Right lobe of liver (tissue), 6 donors: ENCODE measurements around the gene KLHL20. TPM values are rescaled to one million over a fixed set of nuclear protein-coding genes. Genes with fewer than 3 reads are reported as not detected.
"Not testable (repeated sequence)": the region's sequence is repeated elsewhere in the genome, so short reads cannot be mapped to it uniquely, and the experiment has no call there.

Source experiments
- ATAC-seq, 4 donors: fragments of 200-7000 bp; cut with Tn5 transposase; one replicate each; pipeline ENCODE4 v1.9.1; 2020; ENCODE audit warnings: mild to moderate bottlenecking in 4 of 4, moderate library complexity in 4 of 4
- DNase-seq, 3 donors: peaks; one replicate each; pipeline ENCODE4 v3.0.0-alpha.2; 2020
- H3K27ac ChIP-seq, 3 donors: fragments of 200-600 bp; one replicate each; pipeline ENCODE4 v1.8.0; 2022
- H3K27me3 ChIP-seq, 2 donors: fragments of 200-600 bp; one replicate each; pipeline ENCODE4 v1.8.0; 2022
- H3K36me3 ChIP-seq, 4 donors: fragments of 200-600 bp; sonication (generic) in 1 of 4; one replicate each; pipeline versions ENCODE4 v1.5.1 to v1.8.0; 2017 to 2022; ENCODE audit warnings: control low read depth in 1 of 4
- H3K4me1 ChIP-seq, 4 donors: fragments of 200-600 bp; sonication (generic) in 1 of 4; one replicate each; pipeline versions ENCODE4 v1.5.1 to v1.8.0; 2017 to 2022; ENCODE audit warnings: control low read depth in 1 of 4
- H3K4me3 ChIP-seq, 3 donors: fragments of 200-600 bp; one replicate each; pipeline ENCODE4 v1.8.0; 2022
- H3K9me3 ChIP-seq, 4 donors: fragments of 200-600 bp; sonication (generic) in 1 of 4; one replicate each; pipeline versions ENCODE4 v1.5.1 to v1.8.0; 2017 to 2022; ENCODE audit warnings: control low read depth in 1 of 4
- POLR2A ChIP-seq: fragments of 450-650 bp; IDR thresholded peaks from one replicate; pipeline ENCODE4 v1.6.1; 2017; ENCODE audit warnings: antibody characterized with exemption, mild to moderate bottlenecking
- WGBS: methylation state at CpG from one replicate; pipeline ENCODE4 v1.1.6; 2018; ENCODE audit warnings: low coverage, low lambda C conversion rate; ENCODE audit not compliant: insufficient coverage; ENCODE audit errors: missing lambda C conversion rate; 5-methylcytosine and 5-hydroxymethylcytosine counted together
- intact Hi-C, 2 donors: fragments of 100-400 bp; cut with DNase I; formaldehyde crosslinking; loops; one replicate each; pipeline versions ENCODE4 v1.11.2 to v1.14.1; 2022
- long read RNA-seq: library from polyadenylated mRNA; unstranded; transcript quantifications from one replicate; pipeline ENCODE4 v2.0.0, GENCODE V29; 2019
- total RNA-seq, 6 experiments: library from RNA; depleted of rRNA in 2 of 6; stranded (reverse); fragments of >200 nt in 2 of 6; fragmentation: NEBNext Ultra II Directional in 3 of 6; extraction: Animal tissue kit (Norgen Biotek cat#: 25700) in 3 of 6; gene quantifications; one replicate each; pipeline versions ENCODE4 v1.1.0 to v1.2.4, GENCODE V29; 2016 to 2023
- TF ChIP-seq, protein P1 (sequence below), 4 donors: fragments of 200-600 bp in 3 of 4; fragments of 450-650 bp in 1 of 4; IDR thresholded peaks; one replicate each; pipeline versions ENCODE4 v1.5.1 to v1.8.0; 2016 to 2022; ENCODE audit warnings: antibody characterized with exemption in 4 of 4, mild to moderate bottlenecking in 2 of 4
- donor health status: DM: no; HTN: yes; CAD: no.
- donor health status: DM: no; HTN: no; CAD: no.
- donor health status: DM: no; HTN: no; CAD: no.
- donor health status: DM: no; HTN: yes; CAD: no.
- donor health status: DM: no; HTN: yes; CAD: no.

Gene KLHL20, protein sequence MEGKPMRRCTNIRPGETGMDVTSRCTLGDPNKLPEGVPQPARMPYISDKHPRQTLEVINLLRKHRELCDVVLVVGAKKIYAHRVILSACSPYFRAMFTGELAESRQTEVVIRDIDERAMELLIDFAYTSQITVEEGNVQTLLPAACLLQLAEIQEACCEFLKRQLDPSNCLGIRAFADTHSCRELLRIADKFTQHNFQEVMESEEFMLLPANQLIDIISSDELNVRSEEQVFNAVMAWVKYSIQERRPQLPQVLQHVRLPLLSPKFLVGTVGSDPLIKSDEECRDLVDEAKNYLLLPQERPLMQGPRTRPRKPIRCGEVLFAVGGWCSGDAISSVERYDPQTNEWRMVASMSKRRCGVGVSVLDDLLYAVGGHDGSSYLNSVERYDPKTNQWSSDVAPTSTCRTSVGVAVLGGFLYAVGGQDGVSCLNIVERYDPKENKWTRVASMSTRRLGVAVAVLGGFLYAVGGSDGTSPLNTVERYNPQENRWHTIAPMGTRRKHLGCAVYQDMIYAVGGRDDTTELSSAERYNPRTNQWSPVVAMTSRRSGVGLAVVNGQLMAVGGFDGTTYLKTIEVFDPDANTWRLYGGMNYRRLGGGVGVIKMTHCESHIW
- 10 to 100 TPM in 5 of 6 experiments, 1 to 10 TPM in 1; 9.2 to 15.5 (median 12.5) TPM for total RNA-seq
- long read RNA-seq, partial matches to known transcripts = 2 of 2 reads
- long read RNA-seq, other reads (novel, unspliced or antisense) = 0 of 2 reads

DNA sequence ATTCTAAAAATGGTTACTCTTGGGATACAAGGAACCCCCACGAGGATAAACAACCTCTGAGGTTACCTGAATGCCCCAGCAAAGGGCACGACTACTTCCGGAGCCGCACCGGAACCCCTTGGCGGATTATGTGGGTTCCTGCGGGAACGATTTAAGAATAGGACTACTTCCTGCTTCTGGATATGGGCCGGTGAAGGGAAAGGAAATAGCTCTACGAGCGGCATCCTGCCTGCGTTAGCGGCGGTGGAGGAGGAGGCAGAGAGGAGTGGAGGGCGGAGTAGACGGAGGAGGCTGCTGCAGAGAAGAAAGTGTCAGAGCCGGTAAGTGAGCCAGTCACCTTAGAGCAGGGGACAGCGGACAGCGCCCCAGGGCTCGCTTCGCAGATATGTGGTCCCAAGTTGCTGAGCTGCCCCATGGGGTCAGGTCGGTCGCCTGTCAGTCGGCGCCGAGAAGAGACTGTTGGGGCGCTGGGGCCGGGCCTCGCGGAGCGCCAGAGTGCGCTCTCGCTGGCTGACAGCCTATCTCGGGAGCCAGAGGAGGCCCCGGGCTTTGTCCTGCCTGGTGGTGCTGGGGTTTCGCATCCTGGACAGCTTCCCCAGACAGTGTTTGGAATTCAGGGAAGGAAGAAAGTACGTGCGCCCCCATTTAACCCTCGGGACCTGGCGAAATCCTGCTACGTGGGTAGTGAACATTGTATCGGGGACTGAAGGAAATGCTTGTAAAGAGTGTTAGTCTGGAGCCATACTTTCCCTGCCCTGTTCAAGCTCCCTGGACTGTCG, at the start of gene KLHL20:
KLHL20 (plus strand) TSS at position 223 of the 779 bp plus-strand sequence. CDS start 1,063 bp downstream, outside the sequence.
- DNase-seq = peak; percentile 79 to 84 (median 84)
- Histone ChIP-seq H3K4me3 (peak within 1 kb of the TSS; percentile 80 to 84 (median 84)), H3K27ac (peak within 1 kb of the TSS; percentile 89 to 94 (median 93)), H3K36me3 (no peaks in the 10 kb centered on the region), H3K9me3 (no peaks in the 10 kb centered on the region), H3K4me1 (peaks cover 0 to 21% (median 6%) of the 10 kb centered on the region in 4 donors), H3K27me3 (no peaks in the 10 kb centered on the region)
- WGBS = 0% methylated on average over 16 of the region's 43 CpGs
- intact Hi-C loops = no loop called here
- TF ChIP-seq, protein P1, sequence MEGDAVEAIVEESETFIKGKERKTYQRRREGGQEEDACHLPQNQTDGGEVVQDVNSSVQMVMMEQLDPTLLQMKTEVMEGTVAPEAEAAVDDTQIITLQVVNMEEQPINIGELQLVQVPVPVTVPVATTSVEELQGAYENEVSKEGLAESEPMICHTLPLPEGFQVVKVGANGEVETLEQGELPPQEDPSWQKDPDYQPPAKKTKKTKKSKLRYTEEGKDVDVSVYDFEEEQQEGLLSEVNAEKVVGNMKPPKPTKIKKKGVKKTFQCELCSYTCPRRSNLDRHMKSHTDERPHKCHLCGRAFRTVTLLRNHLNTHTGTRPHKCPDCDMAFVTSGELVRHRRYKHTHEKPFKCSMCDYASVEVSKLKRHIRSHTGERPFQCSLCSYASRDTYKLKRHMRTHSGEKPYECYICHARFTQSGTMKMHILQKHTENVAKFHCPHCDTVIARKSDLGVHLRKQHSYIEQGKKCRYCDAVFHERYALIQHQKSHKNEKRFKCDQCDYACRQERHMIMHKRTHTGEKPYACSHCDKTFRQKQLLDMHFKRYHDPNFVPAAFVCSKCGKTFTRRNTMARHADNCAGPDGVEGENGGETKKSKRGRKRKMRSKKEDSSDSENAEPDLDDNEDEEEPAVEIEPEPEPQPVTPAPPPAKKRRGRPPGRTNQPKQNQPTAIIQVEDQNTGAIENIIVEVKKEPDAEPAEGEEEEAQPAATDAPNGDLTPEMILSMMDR (IDR thresholded peaks at IDR 0.05) = no peak
- peak; percentile 83 for TF ChIP-seq POLR2A
- peak; percentile 93 to 96 (median 94) for ATAC-seq

DNA sequence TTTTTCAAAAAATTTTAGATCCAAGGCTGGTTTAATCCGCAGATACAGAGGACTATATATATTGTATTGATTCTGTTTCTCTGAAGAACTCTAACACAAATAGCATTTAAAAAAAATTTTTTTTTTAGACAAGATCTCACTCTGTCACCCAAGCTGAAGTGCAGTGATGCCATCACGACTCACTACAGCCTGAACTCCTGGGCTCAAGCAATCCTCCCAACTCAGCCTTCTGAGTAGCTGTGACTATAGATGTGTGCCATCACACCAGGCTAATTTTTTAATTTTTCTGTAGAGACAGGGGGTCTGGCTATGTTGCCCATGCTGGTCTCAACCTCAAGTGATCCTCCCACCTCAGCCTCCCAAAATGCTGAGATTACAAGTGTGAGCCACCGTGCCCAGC, 48.1 kb upstream of the KLHL20 start:
- Histone ChIP-seq H3K27me3 (peaks cover 0 to 6% of the 10 kb centered on the region in 2 donors), H3K9me3 (no peaks in the 10 kb centered on the region), H3K27ac (no peak overlapping the region), H3K4me3 (no peak overlapping the region), H3K4me1 (peaks cover 0 to 7% (median 0%) of the 10 kb centered on the region in 4 donors), H3K36me3 (no peaks in the 10 kb centered on the region)
- WGBS = 87% methylated on average over 3 of the region's 3 CpGs
- DNase-seq (no peak), ATAC-seq (no peak)
- TF ChIP-seq, protein P1 (IDR thresholded peaks at IDR 0.05) = no peak
- TF ChIP-seq POLR2A = no peak
- intact Hi-C loops = no loop called here

DNA sequence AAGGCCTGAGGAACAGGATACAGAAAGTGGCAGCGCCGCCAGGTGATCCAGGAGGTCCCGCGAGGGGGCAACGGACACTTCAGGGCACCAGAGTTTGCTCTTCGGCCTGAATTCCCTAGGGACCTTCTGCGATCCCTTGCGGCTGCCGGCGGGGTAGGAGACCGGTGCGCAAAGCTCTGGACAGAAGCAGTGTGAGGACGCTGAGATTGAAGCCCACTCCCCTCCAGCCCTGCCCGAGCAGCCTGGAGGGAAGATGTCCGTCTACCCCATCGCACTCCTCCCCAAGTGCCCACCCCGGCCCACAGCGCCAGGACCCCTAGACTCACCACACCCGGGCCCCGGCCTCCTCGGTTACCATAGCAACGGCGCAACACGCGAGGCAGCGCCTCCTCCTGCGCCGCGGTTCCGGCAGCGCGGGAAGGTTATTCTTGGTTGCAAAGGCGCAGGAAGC, 45.3 kb upstream of the KLHL20 start, which contains the start of gene ANKRD45:
ANKRD45 (minus strand) TSS at position 361 of the 451 bp plus-strand sequence. CDS start 10,433 bp downstream, outside the sequence.
- Histone ChIP-seq H3K4me3 (peak within 1 kb of the TSS; percentile 24 to 29 (median 29)), H3K36me3 (no peaks in the 10 kb centered on the region)
- TF ChIP-seq POLR2A = no peak
- TF ChIP-seq, protein P1 (IDR thresholded peaks at IDR 0.05) = no peak

DNA sequence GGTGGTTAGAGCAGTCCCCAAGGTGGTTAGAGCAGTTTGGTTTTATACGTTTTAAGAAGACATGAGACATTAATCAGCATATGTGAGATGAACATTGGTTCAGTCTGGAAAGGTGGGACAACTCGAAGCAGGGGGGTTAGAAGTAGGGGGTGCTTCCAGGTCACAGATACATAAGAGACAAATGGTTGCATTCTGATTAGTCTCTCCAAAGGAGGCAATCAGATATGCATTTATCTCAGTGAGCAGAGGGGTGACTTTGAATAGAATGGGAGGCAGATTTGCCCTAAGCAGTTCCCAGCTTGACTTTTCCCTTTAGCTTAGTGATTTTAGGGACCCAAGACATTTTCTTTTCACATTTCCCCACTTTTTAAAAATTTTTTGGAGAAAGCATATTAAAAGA, 40.3 kb upstream of the KLHL20 start:
- intact Hi-C loops, H3K27me3 ChIP-seq, H3K4me1 ChIP-seq, H3K9me3 ChIP-seq, DNase-seq, H3K27ac ChIP-seq, ATAC-seq, H3K4me3 ChIP-seq, H3K36me3 ChIP-seq: not testable (repeated sequence)
- 56% methylated on average over 2 of the region's 2 CpGs for WGBS

More for the DNA sequence above, 45.3 kb upstream of the KLHL20 start, which contains the start of gene ANKRD45:
- Histone ChIP-seq H3K4me1 (peaks cover 0 to 7% (median 0%) of the 10 kb centered on the region in 4 donors), H3K9me3 (no peaks in the 10 kb centered on the region), H3K27ac (no peak within 1 kb of the TSS), H3K27me3 (peaks cover 0 to 6% of the 10 kb centered on the region in 2 donors)
- peak in 2 of 3 donors; percentile 43 to 57 for DNase-seq
- intact Hi-C loops = no loop called here
- peak; percentile 43 to 84 (median 57) for ATAC-seq
- 7% methylated on average over 17 of the region's 33 CpGs for WGBS

DNA sequence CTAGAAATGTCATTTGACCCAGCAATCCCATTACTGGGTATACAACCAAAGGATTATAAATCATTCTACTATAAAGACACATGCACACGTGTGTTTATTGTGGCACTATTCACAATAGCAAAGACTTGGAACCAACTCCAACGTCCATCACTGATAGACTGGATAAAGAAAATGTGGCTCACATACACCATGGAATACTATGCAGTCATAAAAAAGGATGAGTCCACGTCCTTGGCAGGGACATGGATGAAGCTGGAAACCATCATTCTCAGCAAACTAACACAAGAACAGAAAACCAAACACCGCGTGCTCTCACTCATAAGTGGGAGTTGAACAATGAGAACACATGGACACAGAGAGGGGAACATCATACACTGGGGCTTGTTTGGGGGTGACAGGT, 34.6 kb upstream of the KLHL20 start:
- H3K27ac ChIP-seq, H3K36me3 ChIP-seq, H3K4me1 ChIP-seq, ATAC-seq, DNase-seq, intact Hi-C loops, H3K27me3 ChIP-seq, H3K4me3 ChIP-seq, H3K9me3 ChIP-seq: not testable (repeated sequence)
- 82% methylated on average over 5 of the region's 5 CpGs for WGBS
